WERI-Rb-1 (cell line): Measurements from ENCODE around the gene GUSB.
"Not testable (repeated sequence)": the region's sequence is repeated elsewhere in the genome, so short reads cannot be mapped to it uniquely, and the experiment has no call there.

Experiments
- DNase-seq: peaks from one replicate; pipeline ENCODE4 v3.0.0-alpha.2; 2020
- H3K27ac ChIP-seq: fragments of 250-450 bp; sonication (Bioruptor Pico); 2 replicates; pipeline ENCODE4 v1.5.1; 2020; ENCODE audit warnings: mild to moderate bottlenecking, moderate library complexity
- H3K27me3 ChIP-seq: fragments of 250-450 bp; sonication (Bioruptor Pico); 2 replicates; pipeline ENCODE4 v1.5.1; 2021; ENCODE audit warnings: mild to moderate bottlenecking, low read depth, moderate library complexity; ENCODE audit not compliant: insufficient read depth, severe bottlenecking
- H3K36me3 ChIP-seq: fragments of 250-450 bp; sonication (Bioruptor Pico); 2 replicates; pipeline ENCODE4 v1.5.1; 2020; ENCODE audit warnings: mild to moderate bottlenecking, moderate library complexity
- H3K4me3 ChIP-seq: 2 replicates; pipeline ENCODE4 v1.5.1; 2011; ENCODE audit warnings: low read depth, mild to moderate bottlenecking, control low read depth, low read length
- H3K9me3 ChIP-seq: fragments of 250-450 bp; sonication (Bioruptor Pico); 2 replicates; pipeline ENCODE4 v1.5.1; 2021; ENCODE audit warnings: mild to moderate bottlenecking, moderate library complexity; ENCODE audit not compliant: severe bottlenecking
- CTCF ChIP-seq: IDR thresholded peaks from 2 replicates; pipeline ENCODE4 v1.5.1; 2011; ENCODE audit warnings: low read depth, mild to moderate bottlenecking, control low read depth, inconsistent platforms, low read length

Gene GUSB

GRCh38 chr7:65981965-65982792 lies at the start of gene GUSB:
Gene GUSB (minus strand): TSS chr7:65982213. CDS start chr7:65982183, 30 bp downstream.
- DNase-seq = peak; percentile 93
- no peak for TF ChIP-seq CTCF
- peak within 1 kb of the TSS; percentile 95 for H3K4me3 ChIP-seq
- H3K36me3 ChIP-seq = peaks cover 36% of the 10 kb centered on the region
- H3K27ac ChIP-seq = peak within 1 kb of the TSS; percentile 93
- no peaks in the 10 kb centered on the region for H3K27me3 ChIP-seq
- no peaks in the 10 kb centered on the region for H3K9me3 ChIP-seq

DNA sequence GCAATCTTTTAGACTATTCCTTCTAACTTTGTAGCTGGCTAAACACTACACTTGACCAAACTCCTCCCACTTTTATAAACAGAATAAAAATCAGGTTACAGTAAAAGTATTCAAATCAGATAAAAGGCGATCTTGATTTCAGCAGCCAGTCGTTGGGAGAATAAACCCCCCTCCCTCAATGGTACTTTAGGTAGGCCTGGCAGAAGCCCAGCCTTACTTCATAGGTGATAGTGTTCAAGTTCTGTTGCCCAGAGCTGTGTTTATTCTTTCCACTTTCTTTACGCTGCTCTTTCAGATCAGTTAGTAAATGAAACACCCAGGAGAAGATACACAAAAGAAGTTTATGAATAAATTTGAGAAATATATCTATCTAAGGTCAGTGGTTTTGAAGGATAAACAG lies 46.3 kb upstream of the GUSB start:
- not testable (repeated sequence) for H3K9me3 ChIP-seq, H3K36me3 ChIP-seq, DNase-seq, H3K27me3 ChIP-seq, H3K4me3 ChIP-seq, H3K27ac ChIP-seq

DNA sequence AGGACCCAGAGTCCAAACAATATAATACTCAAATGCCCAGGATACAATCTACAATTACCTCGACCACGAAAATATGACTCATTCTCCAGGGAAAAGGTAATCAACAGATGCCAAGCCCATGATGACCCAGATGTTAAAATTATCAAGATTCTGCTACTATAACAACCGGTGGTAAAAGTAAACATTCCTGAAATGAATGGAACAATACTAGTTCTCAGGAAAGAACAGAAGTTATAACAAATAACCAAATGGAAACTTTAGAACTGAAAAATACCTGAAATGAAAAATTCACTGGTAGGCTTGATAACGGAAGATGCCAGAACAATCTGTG lies 34.1 kb upstream of the GUSB start:
- no peaks in the 10 kb centered on the region for H3K27me3 ChIP-seq
- H3K27ac ChIP-seq = no peak overlapping the region
- no peaks in the 10 kb centered on the region for H3K36me3 ChIP-seq
- TF ChIP-seq CTCF = no peak
- H3K9me3 ChIP-seq = no peaks in the 10 kb centered on the region
- H3K4me3 ChIP-seq = no peak overlapping the region
- no peak for DNase-seq

- H3K27me3 ChIP-seq = no peaks in the 10 kb centered on the region
- H3K36me3 ChIP-seq = no peaks in the 10 kb centered on the region
- no peak overlapping the region for H3K4me3 ChIP-seq
- H3K27ac ChIP-seq = no peak overlapping the region
- TF ChIP-seq CTCF = no peak
- no peaks in the 10 kb centered on the region for H3K9me3 ChIP-seq
- no peak for DNase-seq
Measured at GRCh38 chr7:66015440-66016130, 33.6 kb upstream of the GUSB start.

- Histone ChIP-seq H3K9me3 (no peaks in the 10 kb centered on the region), H3K27ac (no peak overlapping the region), H3K27me3 (no peaks in the 10 kb centered on the region), H3K36me3 (no peaks in the 10 kb centered on the region), H3K4me3 (no peak overlapping the region)
- peak; percentile 53 for TF ChIP-seq CTCF
- DNase-seq = peak; percentile 42
Measured at GRCh38 chr7:66013938-66014337, 31.9 kb upstream of the GUSB start.

DNA sequence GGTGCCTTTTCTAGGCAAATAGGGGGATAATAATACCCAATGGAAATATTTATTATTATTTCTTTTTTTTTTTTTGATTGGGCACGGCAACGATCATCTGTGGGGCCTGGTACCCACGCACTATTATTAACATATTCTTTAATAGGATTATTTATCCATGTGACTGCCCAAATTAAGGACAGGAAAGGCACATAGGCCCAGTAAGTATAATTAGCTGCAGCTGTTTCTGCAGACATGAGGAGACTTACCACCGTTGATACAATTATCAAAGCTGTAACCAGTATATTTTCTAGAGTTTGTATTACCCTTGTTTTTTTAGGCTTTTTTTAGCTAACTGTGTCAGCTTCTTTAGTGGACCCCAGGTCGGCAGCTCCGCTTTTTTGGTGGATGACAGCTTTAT lies 25.2 kb upstream of the GUSB start:
- DNase-seq = no peak
- no peaks in the 10 kb centered on the region for H3K27me3 ChIP-seq
- no peak overlapping the region for H3K4me3 ChIP-seq
- no peaks in the 10 kb centered on the region for H3K9me3 ChIP-seq
- no peaks in the 10 kb centered on the region for H3K36me3 ChIP-seq
- H3K27ac ChIP-seq = no peak overlapping the region
- no peak for TF ChIP-seq CTCF

DNA sequence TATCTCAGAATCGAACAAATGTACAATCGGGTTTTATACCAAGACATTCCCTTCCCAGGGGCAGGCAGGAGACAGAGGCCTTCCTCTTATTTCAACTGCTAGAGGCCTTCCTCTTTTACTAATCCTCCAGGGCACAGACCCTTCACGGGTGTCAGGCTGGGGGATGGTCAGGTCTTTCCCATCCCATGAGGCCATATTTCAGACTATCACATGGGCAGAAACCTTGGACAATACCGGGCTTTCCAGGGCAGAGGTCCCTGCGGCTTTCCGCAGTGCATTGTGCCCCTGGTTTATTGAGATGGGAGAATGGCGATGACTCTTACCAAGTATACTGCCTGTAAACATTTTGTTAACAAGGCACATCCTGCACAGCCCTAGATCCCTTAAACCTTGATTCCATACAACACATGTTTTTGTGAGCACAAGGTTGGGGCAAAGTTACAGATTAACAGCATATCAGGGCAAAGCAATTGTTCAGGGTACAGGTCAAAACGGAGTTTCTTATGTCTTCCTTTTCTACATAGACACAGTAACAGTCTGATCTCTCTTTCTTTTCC lies 23.2 kb upstream of the GUSB start:
- not testable (repeated sequence) for DNase-seq, H3K4me3 ChIP-seq, H3K27me3 ChIP-seq, H3K9me3 ChIP-seq, H3K27ac ChIP-seq, H3K36me3 ChIP-seq

DNA sequence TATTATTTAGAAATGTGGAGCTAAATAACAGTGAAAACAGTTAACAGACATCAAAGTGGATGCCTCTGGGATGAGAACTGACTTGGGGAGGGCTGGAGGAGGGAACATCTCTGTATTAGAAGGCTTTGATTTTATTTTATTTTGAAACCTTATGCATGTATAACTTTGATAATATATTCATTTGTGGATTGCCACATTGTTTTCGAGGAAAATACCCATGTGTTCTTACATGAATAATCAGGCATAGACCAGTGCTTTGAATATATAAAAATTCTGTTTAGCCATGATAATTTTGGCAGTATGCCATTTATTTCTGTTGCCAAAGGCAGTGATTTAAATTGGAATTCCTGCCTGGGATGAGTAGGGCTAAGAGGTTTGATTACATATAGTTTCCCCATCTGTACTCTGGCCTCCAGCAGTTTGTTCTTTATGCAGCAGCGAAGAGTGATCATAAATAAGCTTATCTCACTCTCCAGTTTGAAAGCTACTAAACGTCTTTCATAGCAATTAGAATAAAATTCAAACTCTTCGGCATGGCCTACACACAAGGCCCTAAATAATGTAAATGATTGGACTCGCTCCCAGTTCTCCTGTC lies 18.9 kb upstream of the GUSB start:
- H3K27me3 ChIP-seq, H3K27ac ChIP-seq, H3K4me3 ChIP-seq, H3K9me3 ChIP-seq, H3K36me3 ChIP-seq, DNase-seq: not testable (repeated sequence)

- H3K27me3 ChIP-seq, DNase-seq, H3K27ac ChIP-seq, H3K36me3 ChIP-seq, H3K9me3 ChIP-seq, H3K4me3 ChIP-seq: not testable (repeated sequence)
Measured at GRCh38 chr7:65994984-65995383, 13.0 kb upstream of the GUSB start.
